ENCODE data around the gene FBXL15.

DNA sequence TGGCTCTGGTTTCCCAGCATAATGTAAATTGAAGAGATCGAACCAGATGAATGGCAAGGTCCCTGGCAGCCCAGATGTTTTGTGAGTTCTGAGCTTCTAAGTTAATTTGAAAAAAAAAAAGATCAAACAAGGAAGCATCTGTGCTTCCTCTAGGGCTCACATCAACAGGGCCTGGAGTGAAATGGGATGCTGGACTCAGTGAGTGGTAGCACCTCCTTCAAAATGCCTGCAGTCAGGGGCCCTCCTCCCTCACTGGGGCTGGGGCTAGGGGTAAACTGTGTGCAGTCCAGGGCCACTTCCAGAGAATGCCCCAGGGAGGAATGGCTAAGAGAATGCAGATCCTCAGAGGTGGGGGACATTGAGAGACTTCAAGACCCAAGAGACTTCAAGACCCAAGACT is 17.7 kb downstream of the FBXL15 start:
- TF ChIP-seq, protein P1, sequence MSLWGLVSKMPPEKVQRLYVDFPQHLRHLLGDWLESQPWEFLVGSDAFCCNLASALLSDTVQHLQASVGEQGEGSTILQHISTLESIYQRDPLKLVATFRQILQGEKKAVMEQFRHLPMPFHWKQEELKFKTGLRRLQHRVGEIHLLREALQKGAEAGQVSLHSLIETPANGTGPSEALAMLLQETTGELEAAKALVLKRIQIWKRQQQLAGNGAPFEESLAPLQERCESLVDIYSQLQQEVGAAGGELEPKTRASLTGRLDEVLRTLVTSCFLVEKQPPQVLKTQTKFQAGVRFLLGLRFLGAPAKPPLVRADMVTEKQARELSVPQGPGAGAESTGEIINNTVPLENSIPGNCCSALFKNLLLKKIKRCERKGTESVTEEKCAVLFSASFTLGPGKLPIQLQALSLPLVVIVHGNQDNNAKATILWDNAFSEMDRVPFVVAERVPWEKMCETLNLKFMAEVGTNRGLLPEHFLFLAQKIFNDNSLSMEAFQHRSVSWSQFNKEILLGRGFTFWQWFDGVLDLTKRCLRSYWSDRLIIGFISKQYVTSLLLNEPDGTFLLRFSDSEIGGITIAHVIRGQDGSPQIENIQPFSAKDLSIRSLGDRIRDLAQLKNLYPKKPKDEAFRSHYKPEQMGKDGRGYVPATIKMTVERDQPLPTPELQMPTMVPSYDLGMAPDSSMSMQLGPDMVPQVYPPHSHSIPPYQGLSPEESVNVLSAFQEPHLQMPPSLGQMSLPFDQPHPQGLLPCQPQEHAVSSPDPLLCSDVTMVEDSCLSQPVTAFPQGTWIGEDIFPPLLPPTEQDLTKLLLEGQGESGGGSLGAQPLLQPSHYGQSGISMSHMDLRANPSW (CRISPR knock-in tag; conservative IDR thresholded peaks at IDR 0.05; ENCODE audit: low read depth): no peak
- TF ChIP-seq, protein P2, sequence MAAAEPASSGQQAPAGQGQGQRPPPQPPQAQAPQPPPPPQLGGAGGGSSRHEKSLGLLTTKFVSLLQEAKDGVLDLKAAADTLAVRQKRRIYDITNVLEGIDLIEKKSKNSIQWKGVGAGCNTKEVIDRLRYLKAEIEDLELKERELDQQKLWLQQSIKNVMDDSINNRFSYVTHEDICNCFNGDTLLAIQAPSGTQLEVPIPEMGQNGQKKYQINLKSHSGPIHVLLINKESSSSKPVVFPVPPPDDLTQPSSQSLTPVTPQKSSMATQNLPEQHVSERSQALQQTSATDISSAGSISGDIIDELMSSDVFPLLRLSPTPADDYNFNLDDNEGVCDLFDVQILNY (CRISPR knock-in tag; IDR thresholded peaks at IDR 0.05): no peak
- TF ChIP-seq NFYB (CRISPR knock-in tag; conservative IDR thresholded peaks at IDR 0.05; ENCODE audit: low read depth): no peak

Data from WTC11 (cell line).